HG03439 (cell line): ENCODE results near the gene CRTC1.

Source experiments
- ATAC-seq: cut with Tn5 transposase; IDR thresholded peaks from one replicate; pipeline ENCODE4 v1.9.1; 2021; ENCODE audit warnings: mild to moderate bottlenecking, moderate library complexity; ENCODE audit not compliant: unreplicated experiment

Gene CRTC1

DNA sequence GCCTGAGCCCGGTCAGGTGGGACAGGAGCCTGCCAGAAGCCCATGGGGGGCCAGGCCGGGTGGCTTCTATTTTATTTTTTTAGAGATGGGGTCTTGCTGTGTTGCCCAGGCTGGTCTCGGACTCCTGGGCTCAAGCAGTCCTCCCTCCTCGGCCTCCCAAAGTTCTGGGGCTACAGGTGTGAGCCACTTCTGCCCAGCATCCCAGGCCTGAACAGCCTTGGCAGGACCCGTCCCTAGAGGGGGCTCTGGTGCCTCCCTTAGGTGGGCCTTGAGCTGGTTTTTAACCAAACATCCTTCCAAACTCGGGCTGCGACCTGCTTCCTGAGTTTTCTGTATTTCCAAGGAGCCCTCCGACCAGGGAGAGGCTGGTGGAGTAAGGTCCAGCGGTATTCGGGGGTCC lies 97.2 kb downstream of the CRTC1 start:
- ATAC-seq = no peak

DNA sequence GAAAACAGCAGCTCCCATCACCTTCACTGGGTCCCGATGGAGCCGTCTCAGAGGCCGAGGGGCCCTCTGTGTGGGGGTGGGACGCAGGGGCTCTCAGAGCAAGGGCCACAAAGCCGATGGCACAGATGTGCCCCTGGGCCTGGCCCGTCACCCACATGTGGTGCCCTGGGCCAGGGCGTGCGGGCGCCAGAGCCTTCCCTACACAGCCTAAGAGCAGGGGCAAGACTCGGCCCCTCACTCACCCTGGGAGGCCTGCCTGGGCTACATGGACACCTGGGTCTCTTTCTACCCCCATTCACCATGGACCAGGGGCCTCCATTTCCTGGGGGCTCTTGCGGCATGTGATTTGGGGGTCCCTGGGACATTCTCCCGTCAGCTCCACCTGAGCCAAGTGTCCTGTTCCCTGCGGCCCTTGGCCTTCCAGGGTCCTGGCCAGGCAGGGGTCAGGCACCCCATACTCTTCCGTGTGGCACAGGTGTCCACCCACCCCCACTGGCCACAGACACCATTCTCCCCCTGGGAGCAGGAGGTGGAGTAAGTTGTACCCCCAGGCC lies 97.6 kb downstream of the CRTC1 start:
- ATAC-seq = no peak

DNA sequence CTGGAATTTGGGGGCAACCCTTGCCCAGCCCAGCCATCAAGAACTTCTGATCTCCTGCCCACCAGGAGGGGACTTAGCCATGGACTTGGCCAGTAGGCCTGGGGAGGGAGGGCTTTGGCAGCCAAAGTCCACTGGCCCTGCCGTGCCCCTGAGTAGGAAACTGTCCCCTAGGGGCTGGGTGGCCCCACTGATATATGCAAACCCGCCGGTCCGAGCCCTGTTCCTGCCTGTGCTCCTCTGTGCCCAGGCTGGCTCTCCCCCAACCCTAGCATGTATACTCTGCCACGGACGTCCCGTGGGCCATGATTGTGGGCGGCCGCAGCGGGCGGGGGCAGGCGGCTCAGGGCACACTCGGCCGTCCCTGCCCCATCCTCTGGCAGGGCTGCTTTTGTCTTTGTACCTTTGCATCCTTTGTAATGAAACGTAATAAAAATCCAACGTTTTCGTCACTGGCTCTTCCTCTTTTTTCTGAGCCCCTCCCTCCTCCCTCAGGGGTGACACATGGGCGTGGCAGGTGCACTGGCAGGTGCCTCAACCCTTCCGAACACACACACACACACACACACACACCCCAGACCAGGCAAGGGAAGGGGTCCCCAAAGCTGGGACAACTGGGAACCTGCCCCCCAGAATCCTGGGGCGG lies 98.5 kb downstream of the CRTC1 start:
- ATAC-seq = no peak

DNA sequence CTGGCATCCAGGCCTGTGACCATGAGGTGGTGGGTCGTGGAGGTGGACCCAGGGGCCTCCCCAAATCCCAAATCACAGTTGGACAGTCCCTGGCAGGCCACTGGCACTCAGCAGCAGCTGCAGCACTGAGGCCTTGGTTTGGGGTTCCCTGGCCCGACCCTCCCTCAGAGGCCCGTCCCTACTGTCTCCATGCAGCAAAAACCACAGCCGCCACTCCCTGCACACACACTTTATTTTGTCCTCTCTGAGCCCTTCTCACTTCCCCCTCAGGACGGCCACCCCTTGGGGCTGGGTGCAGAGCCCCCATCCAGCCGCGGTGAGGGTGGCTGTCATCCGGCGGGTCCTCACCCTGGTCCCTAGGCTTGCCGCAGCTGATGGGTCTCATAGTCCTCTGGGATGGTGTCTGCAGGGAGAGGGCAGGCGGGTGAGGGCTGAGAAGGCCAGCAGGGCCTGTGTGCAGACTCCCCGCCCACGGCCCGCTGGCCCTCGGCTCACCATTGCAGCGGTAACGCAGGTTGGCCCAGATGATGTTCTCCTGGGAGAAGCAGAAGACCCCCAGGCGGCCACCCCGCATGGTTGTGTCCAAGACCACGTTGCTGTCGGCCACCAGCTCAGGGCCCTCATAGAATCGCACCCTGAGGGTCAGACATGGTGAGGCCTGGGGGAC lies 99.2 kb downstream of the CRTC1 start:
- no peak for ATAC-seq

DNA sequence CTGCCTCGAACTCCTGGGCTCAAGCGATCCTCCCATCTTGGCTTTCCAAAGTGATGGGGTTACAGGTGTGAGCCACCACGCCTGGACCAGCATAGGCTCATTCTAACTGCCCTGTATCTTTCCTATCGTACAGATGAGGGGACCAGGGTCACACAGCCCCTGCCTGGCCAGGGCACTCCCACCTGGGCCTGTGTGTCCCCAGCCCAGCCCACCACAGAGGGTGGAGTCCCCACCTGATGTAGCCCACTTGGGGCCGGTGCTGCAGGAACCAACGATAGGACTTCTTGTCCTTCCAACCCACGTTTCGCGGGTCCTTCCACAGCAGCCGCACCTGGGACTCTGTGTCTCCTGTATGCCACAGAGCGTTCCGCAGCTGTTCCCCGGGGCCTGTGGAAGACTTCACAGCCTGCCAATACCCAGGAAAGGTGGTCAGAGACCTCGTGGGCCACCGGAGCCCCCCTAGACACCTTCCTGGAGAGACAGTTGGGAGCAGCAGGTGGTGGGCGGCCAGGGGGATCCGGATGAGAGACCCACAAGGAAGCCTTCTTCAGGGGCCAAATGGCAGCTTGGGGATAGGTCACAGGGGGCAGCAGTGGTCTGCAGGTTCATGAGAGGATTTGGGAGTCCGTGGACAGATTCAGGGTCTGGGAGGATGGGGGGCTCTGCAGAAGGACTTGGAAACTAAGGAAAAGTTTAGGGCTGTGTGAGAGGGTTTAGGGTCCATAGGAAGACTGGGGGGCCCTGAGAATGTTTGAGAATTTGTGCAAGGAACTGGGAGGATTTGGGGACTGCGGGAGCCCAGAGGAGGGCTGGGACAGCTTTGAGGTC lies 100.7 kb downstream of the CRTC1 start:
- ATAC-seq = no peak

DNA sequence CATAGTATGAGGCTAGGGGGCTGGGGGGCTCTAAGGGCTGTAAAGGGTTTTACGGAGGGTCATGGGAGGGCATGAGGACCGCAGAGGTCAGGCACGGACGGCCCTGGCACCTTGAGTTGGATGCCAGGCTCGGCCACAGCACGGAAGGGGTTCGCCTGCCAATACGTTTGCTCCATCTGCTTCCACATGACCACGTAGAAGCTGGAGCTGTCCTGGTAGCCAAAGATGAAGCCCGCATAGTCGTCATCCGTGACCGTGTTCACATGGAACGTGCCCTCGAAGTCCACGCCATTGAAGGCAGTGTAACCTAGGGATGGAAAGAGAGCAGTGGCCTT lies 101.3 kb downstream of the CRTC1 start:
- ATAC-seq = no peak

DNA sequence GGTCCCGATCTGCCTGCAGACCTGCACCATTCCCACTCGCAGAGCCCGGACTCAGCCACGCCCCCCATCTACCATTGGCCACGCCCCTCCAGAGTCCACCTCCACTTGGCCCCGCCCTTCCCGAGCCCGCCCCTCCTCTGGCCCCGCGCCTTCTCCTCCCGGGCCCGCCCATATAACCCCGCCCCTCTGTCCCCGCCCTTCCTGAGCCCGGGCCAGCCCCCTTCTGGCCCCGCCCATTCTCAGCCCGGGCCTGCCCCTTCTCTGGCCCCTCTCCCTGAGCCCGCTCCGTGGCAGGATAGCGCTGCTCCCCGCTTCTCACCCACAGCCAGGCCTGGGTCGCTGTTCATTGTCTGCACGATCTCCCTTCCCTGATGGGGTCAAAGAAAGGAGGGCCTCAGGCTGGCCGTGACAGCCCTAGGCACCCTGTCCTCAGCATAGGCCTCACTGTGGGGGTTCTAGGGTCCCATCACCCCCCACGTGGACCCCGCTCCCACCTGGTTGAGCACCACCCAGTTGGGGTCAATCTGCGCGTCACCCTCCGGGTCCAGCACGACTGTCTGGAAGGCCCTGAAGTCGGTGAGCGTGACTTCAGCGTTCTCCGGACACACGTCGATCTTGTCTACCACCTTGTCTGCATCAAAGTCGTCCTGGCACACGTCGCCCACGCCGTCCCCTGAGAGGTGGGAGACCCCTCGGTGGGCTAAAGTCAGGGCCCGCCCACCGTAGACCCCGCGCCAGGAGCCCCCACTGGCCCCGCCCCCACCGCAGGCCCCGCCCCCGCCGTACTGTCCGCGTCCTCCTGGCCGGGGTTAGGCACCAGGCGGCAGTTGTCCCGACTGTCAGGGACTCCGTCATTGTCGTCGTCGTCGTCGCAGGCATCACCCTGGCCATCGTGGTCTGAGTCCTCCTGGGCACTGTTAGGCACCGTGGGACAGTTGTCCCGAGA lies 102.0 kb downstream of the CRTC1 start:
- no peak for ATAC-seq

DNA sequence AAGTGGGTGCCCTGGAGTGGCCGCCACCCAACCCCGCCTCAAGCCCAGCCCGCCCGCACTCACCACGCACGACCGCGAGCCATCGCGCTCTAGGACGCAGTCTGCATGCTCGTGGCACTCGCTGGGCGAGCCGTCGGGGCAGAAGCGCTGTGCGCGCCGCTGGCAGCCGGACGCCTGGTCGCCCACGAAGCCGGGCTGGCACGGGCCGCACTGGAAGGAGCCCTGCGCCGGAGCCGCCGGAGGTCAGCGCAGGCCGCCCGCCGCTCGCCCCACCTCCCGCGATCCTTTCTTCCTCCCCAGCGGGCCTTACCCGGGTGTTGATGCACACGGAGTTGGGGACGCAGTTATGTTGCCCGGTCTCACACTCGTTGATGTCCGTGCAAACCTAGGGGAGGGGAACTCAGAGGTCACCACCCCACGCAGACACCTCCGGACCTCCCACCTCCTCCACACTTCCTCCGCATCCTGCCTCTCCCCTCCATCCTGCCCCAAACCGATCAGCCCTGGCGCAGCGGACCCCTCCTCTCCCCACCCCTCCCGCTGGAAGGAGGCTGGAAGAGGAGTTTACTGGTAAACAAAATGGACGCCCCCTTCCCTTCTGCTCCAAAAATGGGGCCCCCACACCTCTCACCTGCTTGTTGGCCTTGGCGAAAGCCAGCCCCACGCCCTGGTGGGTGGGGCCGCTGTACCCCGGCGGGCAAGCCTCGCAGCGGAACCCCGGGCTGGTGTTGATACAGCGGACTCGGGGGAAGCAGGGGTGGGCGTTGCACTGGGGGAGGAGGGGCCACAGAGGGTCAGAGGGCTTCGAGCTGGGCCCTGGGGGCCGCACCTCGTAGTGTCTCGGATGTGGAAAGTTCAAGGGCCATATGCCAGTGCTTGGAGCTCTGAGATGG lies 105.3 kb downstream of the CRTC1 start:
- ATAC-seq = no peak

DNA sequence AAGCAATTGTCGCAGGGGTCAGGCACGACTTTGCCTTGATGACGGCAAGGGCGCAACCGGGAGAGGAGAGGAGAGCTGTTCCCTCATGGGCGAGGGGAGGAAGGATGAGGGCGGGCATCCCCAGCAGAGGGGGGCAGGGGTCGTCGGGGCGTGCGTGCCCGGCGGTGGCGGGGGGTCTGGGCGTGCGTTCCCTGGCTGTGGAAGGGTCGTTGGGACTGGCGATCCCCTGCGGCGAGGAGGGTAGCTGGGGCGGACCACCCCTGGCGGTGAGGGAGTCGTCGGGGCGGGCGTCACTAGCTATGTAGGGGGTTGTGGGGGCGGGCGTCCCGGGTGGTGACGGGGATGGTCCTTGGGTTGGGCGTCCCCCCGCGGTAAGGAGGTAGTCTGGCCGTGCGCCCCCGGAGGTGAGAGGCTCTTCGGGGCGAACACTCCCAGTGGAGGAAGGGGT lies 106.0 kb downstream of the CRTC1 start:
- ATAC-seq = no peak

DNA sequence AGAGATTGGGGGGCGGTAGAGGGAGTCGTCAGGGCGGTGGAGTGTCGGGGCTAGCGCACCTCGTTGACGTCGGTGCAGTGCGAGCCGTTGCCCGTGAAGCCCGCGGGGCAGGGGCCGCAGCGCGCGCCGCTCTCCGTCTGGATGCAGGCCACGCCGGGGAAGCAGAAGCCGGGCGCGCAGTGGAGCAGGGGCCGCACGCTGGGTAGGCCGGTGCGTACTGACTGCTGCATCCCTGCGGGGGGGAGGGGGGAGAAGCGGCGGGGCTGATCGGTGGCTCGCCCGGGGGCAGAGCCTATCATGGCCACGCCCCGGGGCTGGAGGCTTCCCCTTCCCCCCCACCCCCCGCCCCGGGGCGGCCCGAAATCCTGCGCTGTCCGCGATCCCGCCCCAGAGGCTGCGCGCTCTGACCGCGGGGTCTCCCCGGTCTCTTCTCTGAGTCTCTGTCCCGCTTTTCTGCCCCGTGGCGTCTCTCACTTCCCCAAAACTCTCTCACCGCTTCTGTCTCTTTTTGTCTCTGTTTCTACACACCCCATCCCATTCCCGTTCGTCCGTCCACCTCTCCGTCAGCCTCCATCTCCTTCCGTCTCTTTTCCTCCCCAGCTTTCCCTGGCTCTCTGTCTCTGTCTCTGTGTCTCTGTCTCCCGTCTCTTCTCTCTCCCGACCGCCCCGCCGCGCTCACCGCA lies 106.5 kb downstream of the CRTC1 start:
- no peak for ATAC-seq

DNA sequence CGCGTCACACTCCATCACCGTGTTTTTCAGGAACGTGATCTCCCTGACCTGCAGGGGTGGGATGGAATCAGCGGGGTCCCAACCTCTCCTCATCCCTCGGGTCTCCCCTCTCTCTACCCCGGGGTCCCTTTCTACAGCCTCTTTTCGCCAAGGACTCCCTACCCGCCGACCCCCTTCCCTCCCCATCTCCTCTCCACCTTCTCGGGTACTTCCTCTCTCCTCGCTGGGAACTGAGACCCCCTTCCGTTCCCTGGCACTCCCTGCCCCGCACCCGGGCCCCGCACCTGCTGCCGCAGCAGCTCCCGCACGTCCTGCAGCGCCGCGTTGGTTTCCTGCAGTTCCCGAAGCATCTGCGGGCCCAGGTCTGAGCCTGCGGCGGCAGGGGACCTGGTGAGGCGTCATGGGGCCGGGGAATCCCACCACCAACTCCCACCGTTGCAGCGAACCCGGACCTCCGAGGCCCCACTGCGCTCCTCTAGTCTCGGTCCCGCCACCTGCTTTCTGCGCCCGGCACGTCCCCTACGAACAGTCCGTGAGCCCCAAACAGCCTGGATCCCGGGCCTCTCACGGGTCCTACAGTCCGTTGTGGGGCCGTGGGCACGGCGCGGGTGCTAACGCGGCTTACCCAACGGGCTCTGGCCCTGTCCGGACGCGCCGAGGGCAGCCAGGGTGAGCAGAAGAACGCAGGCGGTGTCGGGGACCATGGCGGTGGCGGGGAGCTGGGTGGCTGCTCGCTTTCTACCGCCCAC lies 107.3 kb downstream of the CRTC1 start, which contains the start of gene COMP:
COMP (minus strand) TSS at position 740 of the 749 bp plus-strand sequence; CDS start at position 704, 36 bp downstream.
- ATAC-seq = no peak

DNA sequence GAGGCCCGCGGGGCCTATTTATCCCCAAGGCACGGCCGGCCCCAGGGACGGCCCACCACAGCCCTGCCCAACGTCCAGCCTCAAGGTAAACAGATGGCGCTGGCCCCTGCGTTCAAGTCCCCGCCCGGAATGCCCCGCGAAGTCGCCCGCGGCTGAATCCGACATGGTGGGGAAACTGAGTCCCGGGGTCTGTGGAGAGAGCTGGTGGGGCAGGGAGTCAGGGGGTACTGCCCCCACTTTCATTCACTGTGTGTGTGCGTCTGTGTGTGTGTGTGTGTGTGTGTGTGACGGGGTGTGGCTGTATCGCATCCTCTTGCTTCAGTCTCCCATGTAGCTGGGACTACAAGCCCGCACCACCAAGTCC lies 107.8 kb downstream of the CRTC1 start:
- no peak for ATAC-seq

DNA sequence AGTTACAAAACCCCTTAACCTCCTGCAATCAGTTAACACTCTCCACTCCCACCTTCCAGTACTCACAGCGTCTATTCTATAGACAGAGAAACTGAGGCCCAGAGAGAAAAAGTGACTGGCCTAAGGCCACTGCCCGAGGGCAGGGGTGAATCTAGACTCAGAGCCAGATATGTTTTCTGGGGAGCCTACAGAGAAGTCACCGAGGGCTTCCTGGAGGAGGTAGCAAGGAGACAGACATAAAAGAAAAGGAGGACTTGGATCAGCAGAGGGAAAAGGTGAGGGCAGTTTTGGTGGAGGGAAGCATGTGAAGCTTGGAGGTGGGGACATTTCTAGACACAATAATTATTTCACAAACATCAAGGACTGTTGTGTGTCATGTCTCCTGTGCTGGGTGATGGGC lies 109.2 kb downstream of the CRTC1 start:
- ATAC-seq = no peak

DNA sequence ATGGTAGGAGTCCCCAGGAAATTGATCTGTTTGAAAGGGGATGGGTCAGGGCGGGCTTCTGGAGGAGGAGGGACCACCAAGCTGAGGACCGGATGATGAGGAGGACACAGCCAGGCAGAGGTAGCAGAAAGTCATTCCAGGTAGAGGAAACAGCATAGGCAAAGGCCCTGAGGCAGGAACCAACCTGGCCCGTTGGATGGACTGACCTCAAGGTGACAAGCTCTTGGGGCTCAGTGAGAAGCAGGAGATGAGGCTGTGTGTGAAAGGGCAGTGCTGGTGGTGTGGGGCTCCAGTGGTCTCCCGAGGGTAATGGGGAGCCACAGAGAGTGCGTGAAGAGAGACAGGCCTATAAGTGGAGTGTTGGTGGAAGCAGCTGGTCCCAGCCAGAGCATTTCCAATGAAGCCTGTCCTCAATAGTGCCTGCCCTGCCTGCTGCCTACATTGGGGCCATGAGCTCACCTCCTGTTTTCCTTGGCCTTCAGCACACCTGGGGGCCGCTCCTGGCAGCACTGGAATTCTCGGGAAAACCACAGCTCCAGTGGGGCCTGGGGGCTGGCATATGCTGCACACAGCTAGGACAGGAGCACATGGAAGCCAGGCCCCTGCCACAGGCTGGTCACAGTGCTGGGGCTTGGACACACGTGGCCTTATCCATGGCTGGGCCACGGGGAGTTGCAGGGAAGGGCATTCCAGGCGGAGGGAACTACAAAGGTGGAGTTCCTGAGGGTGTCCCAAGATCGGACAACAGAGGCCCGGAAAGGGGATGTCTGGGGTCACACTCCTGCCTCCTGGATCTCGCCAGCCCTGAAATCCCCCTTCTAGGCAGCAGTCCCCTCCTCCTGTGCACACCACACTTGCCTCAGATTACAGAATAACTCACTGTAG lies 109.9 kb downstream of the CRTC1 start:
- ATAC-seq = no peak

DNA sequence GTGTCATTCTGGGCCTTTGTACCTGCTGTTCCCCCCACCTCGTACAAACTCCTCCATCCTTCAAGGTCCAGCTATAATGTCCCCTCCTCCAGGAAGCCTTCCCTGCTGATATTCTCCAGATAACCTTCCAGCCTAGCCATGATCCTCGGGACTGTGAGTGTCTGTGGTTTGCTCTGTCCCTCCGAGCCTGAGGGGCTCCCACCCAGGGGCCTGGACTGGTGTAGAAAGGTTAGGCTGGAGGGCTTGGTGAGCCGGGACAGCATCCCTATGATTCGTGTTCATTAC lies 110.5 kb downstream of the CRTC1 start:
- no peak for ATAC-seq

DNA sequence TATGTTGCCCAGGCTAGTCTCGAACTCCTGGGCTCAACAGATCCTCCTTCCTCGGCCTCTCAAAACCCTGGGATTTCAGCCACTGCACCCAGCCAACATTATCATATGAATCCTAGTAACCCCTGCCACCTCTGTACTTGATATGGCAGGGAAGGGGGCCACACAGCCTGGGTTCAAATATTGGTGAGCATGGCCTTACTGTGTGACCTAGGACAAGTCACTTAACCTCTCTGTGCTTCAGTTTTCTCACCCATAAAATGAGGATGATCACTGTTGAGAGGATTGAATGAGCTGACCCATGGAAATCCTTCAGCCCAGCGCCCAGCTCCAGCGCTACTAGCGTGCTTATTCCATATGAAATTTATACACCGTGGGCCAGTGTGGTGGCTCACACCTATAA lies 111.2 kb downstream of the CRTC1 start:
- no peak for ATAC-seq

DNA sequence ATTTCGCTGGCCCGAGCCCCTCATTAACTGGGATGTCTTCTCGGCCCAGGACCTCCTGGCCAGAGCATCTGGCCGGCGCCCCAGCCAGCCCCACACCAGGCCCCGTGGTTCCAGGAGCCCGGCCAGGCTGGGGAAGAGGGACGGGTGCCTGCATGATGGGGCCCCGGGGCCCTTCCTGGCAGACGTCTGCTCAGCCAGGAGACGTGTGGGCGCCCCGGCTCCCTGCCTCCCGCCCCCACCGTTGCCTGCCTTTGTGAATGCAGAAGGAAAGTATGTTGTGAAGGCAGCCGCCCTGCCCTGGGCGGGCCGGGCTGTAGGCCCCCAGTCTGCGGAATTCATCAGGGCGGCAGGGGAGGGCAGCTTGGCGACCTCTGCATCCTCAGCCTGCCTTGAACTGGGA lies 112.1 kb downstream of the CRTC1 start:
- ATAC-seq = no peak

DNA sequence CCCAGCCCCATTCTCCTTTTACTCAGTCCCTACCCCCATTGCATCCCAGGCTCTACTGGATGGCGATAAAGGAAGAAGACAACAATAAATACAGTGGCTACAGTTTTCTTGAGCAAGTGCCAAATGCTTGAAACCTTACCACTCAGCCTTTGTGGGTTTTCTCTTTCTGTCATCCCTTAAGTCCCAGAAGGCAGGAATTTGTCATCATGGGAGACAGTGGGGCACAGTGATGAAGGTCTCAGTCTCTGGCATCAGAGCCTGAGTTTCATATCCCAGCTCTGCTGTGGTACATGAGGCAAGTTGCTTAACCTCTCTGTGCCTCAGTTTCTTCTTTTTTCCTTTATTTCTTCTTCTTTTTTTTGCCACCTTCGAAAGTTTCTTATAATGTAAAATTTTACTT lies 112.8 kb downstream of the CRTC1 start:
- no peak for ATAC-seq
